Suprapubic skin (tissue), 4 donors: Measurements from ENCODE around the gene SIRPA. TPM values are rescaled to one million over a fixed set of nuclear protein-coding genes. Genes with fewer than 3 reads are reported as not detected.

ENCODE experiments used
- DNase-seq, 2 donors: peaks; one replicate each; pipeline ENCODE4 v3.0.0-alpha.2; 2019; ENCODE audit warnings: low spot score in 2 of 2
- H3K27ac ChIP-seq: fragments of 200-600 bp; sonication (generic); one replicate; pipeline ENCODE4 v1.5.1; 2019
- H3K27me3 ChIP-seq: fragments of 200-600 bp; sonication (generic); one replicate; pipeline ENCODE4 v1.5.1; 2019
- H3K36me3 ChIP-seq: fragments of 200-600 bp; sonication (generic); one replicate; pipeline ENCODE4 v1.5.1; 2019
- H3K4me1 ChIP-seq: fragments of 200-600 bp; sonication (generic); one replicate; pipeline ENCODE4 v1.5.1; 2019
- H3K4me3 ChIP-seq: fragments of 200-600 bp; sonication (generic); one replicate; pipeline ENCODE4 v1.5.1; 2019; ENCODE audit warnings: mild to moderate bottlenecking
- H3K9me3 ChIP-seq: fragments of 200-600 bp; sonication (generic); one replicate; pipeline ENCODE4 v1.5.1; 2019
- EP300 ChIP-seq: sonication (generic); formaldehyde crosslinking; IDR thresholded peaks from one replicate; pipeline ENCODE4 v1.6.1; 2017; ENCODE audit warnings: antibody characterized with exemption
- POLR2A ChIP-seq, 2 donors: fragments of 450-650 bp; IDR thresholded peaks; one replicate each; pipeline ENCODE4 v1.6.1; 2017; ENCODE audit warnings: antibody characterized with exemption in 2 of 2, mild to moderate bottlenecking in 2 of 2, moderate library complexity in 2 of 2
- POLR2AphosphoS5 ChIP-seq, 3 donors: sonication (generic); formaldehyde crosslinking; IDR thresholded peaks; one replicate each; pipeline ENCODE4 v1.6.1; 2017; ENCODE audit warnings: antibody characterized with exemption in 3 of 3
- WGBS: methylation state at CpG from one replicate; pipeline ENCODE4 v1.1.5; 2018; 5-methylcytosine and 5-hydroxymethylcytosine counted together
- total RNA-seq, 4 donors: library from RNA; depleted of rRNA; stranded (reverse); fragments of >200 nt; gene quantifications; one replicate each; pipeline ENCODE4 v1.1.0, GENCODE V29; 2016
- TF ChIP-seq, protein P1 (sequence below), 2 donors: fragments of 200-600 bp in 1 of 2; fragments of 450-650 bp in 1 of 2; sonication (generic) in 1 of 2; IDR thresholded peaks; one replicate each; pipeline ENCODE4 v1.5.1; 2016 to 2019; ENCODE audit warnings: antibody characterized with exemption in 2 of 2, mild to moderate bottlenecking in 1 of 2, moderate library complexity in 1 of 2

The SIRPA gene
- total RNA-seq, 4 donors from 2014 or later = 30.3 to 53.3 (median 47.3) TPM

DNA sequence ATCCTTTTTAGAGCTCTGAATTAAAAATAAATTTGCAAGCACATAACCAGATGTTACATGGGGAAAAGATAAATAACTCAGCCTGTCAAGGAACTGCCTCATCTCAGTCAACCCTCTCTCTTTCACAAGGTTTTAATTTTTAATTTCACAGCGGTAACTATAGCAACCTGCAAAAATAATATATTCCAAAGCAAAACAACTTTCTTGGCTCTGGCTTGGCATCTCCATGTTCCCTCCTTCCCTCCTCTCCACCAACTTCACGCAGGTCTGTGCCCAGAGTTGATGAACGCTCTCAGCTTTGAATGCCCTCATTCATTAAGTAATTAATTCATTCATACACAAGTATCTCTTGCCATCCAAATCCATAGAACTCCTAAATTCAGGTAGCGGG, 32.5 kb upstream of the SIRPA start:
- WGBS = 67% methylated on average over 4 of the region's 4 CpGs
- Histone ChIP-seq H3K27ac (no peak overlapping the region), H3K4me3 (no peak overlapping the region), H3K27me3 (no peaks in the 10 kb centered on the region), H3K4me1 (peaks cover 6% of the 10 kb centered on the region), H3K36me3 (no peaks in the 10 kb centered on the region), H3K9me3 (no peaks in the 10 kb centered on the region)
- no peak for DNase-seq
- no peak for TF ChIP-seq POLR2A (IDR thresholded peaks at IDR 0.05)
- TF ChIP-seq, protein P1, sequence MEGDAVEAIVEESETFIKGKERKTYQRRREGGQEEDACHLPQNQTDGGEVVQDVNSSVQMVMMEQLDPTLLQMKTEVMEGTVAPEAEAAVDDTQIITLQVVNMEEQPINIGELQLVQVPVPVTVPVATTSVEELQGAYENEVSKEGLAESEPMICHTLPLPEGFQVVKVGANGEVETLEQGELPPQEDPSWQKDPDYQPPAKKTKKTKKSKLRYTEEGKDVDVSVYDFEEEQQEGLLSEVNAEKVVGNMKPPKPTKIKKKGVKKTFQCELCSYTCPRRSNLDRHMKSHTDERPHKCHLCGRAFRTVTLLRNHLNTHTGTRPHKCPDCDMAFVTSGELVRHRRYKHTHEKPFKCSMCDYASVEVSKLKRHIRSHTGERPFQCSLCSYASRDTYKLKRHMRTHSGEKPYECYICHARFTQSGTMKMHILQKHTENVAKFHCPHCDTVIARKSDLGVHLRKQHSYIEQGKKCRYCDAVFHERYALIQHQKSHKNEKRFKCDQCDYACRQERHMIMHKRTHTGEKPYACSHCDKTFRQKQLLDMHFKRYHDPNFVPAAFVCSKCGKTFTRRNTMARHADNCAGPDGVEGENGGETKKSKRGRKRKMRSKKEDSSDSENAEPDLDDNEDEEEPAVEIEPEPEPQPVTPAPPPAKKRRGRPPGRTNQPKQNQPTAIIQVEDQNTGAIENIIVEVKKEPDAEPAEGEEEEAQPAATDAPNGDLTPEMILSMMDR (IDR thresholded peaks at IDR 0.05) = no peak

DNA sequence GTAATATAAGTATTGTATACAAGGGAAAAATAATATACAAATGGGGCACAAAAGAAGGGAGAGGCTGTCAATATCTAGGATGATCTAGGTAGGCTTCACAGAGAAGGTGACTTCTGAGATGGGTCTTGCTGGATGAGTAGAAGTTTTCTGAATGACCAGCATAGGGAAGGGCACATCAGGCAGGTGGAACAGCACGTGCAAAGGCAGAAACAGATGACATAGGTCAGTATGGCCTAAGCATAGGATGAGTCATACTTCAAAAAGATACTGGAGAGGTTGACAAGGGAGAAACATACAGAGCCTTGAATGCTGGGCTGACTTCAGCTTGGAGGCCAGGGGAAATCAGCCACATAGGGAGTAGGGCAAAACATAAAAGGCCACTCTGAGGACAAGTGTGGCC, 31.9 kb upstream of the SIRPA start:
- peaks cover 6% of the 10 kb centered on the region for H3K4me1 ChIP-seq
- WGBS = 78% methylated on average over 1 of the region's 1 CpG
- DNase-seq = no peak
- H3K4me3 ChIP-seq = no peak overlapping the region
- no peak overlapping the region for H3K27ac ChIP-seq
- H3K36me3 ChIP-seq = no peaks in the 10 kb centered on the region
- H3K9me3 ChIP-seq = no peaks in the 10 kb centered on the region
- TF ChIP-seq, protein P1 (IDR thresholded peaks at IDR 0.05) = no peak
- no peak for TF ChIP-seq EP300
- no peaks in the 10 kb centered on the region for H3K27me3 ChIP-seq

DNA sequence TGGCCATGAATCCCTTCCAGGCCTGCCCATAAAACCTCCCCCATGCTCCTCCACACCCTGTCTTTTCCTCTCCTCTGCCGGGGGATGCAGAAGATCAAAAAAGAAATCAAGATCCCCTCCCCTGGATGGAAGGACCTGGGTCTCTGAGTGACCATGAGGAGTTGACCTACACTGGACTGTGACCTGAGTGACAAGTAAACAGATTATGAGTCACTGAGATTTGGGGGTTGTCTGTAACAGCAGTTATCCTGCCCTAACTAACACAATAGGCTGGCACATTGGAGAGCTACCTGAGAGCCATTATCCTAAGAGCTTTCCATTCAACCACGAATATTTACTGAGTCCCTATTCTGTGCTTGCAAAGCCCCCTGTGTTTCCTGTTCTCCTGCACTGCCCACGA, 28.4 kb upstream of the SIRPA start:
- Histone ChIP-seq H3K4me3 (no peak overlapping the region), H3K36me3 (no peaks in the 10 kb centered on the region), H3K27ac (no peak overlapping the region), H3K27me3 (no peaks in the 10 kb centered on the region), H3K4me1 (peaks cover 3% of the 10 kb centered on the region), H3K9me3 (no peaks in the 10 kb centered on the region)
- 41% methylated on average over 3 of the region's 3 CpGs for WGBS
- DNase-seq = no peak
- no peak for TF ChIP-seq EP300
- TF ChIP-seq POLR2AphosphoS5 (IDR thresholded peaks at IDR 0.05) = no peak
- TF ChIP-seq POLR2A (IDR thresholded peaks at IDR 0.05) = no peak
- TF ChIP-seq, protein P1 (IDR thresholded peaks at IDR 0.05) = no peak

DNA sequence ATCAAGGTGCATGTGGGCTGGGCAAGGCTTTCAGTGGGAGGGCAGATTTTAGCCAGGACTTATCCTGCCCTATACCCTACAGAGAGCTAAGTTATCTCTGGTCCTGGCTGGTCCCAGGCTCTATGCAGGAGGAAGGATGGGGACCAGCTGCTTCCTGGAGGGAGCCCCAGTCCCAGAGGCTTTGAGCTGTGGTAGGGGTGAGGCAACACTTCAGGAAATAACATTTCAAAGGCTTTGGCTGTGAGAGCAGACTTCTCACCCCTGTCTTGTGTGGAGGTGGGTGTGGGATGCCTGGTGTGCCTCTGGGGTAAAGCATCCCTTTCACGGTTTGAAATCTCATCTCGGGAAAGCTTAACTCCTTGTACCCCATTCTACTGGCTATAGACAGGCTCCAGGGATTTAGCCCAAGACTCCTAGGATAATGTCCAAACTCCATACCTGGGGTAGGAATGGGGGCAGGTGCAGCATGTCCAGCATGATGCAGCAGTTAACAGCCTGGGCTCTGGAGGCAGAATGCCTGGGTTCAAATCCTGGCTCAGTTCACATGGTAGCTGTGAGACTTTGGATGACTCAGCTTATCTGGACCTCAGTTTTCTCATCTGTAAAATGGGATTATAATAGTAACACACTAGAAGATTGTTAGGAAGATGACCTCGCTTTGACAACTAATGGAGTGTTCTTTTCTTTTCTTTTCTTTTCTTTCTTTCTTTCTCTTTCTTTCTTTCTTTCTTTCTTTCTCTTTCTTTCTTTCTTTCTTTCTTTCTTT, 27.5 kb upstream of the SIRPA start:
- TF ChIP-seq, protein P1 (IDR thresholded peaks at IDR 0.05) = no peak
- no peak for TF ChIP-seq POLR2AphosphoS5 (IDR thresholded peaks at IDR 0.05)
- TF ChIP-seq POLR2A (IDR thresholded peaks at IDR 0.05) = no peak
- TF ChIP-seq EP300 = no peak

DNA sequence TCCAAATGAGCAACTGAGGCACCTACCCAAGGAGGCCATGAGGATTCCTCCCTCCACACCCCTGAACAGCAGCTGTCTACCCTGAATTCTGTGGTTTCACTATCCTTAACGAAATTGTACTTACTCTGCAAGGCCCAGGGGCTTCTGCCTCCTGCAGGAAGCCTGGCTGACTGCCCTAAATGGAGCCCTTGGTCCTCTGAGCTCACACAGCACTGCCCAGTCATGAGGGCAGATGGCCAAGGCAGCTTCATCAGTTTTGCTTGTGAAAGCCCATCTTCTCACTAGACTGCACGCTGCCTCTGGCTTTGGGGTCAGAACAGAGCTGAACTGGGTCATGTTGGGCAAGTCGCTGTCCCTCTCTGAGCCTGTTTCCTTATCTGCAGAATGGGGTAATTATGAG, 26.4 kb upstream of the SIRPA start:
- H3K27me3 ChIP-seq = no peaks in the 10 kb centered on the region
- H3K27ac ChIP-seq = no peak overlapping the region
- DNase-seq = no peak
- no peaks in the 10 kb centered on the region for H3K9me3 ChIP-seq
- no peaks in the 10 kb centered on the region for H3K36me3 ChIP-seq
- H3K4me3 ChIP-seq = no peak overlapping the region
- H3K4me1 ChIP-seq = no peaks in the 10 kb centered on the region
- no peak for TF ChIP-seq EP300
- TF ChIP-seq POLR2AphosphoS5 (IDR thresholded peaks at IDR 0.05) = no peak
- TF ChIP-seq, protein P1 (IDR thresholded peaks at IDR 0.05) = no peak
- TF ChIP-seq POLR2A (IDR thresholded peaks at IDR 0.05) = no peak
- WGBS = 87% methylated on average over 3 of the region's 3 CpGs

More for the DNA sequence above, 27.5 kb upstream of the SIRPA start:
- no peak for DNase-seq
- H3K36me3 ChIP-seq = no peaks in the 10 kb centered on the region
- no peak overlapping the region for H3K27ac ChIP-seq
- H3K9me3 ChIP-seq = no peaks in the 10 kb centered on the region
- no peaks in the 10 kb centered on the region for H3K27me3 ChIP-seq
- H3K4me3 ChIP-seq = no peak overlapping the region
- H3K4me1 ChIP-seq = no peaks in the 10 kb centered on the region
- WGBS = 39% methylated on average over 3 of the region's 3 CpGs
